Endothelial cell (in vitro differentiated cells): ENCODE measurements around the gene FGF14. TPM values are rescaled to one million over a fixed set of nuclear protein-coding genes. Genes with fewer than 3 reads are reported as not detected.
A peak's percentile ranks its signal among the peaks of the same experiment; 100 is the strongest.
"Not testable (repeated sequence)": the region's sequence is repeated elsewhere in the genome, so short reads cannot be mapped to it uniquely, and the experiment has no call there.

Source experiments
- DNase-seq: peaks from one replicate; pipeline ENCODE4 v3.0.0; 2021; ENCODE audit warnings: low spot score
- H3K27ac Mint-ChIP-seq: one replicate; pipeline ENCODE4 v1.8.0; 2021; ENCODE audit warnings: mixed read lengths, inconsistent platforms; ENCODE audit not compliant: unreplicated experiment
- H3K27me3 Mint-ChIP-seq: one replicate; pipeline ENCODE4 v1.8.0; 2021; ENCODE audit warnings: mild to moderate bottlenecking, moderate library complexity, mixed read lengths, inconsistent platforms; ENCODE audit not compliant: unreplicated experiment
- H3K36me3 Mint-ChIP-seq: one replicate; pipeline ENCODE4 v1.8.0; 2021; ENCODE audit warnings: mild to moderate bottlenecking, low read depth, mixed read lengths, inconsistent platforms; ENCODE audit not compliant: unreplicated experiment
- H3K4me1 Mint-ChIP-seq: one replicate; pipeline ENCODE4 v1.8.0; 2021; ENCODE audit warnings: mild to moderate bottlenecking, mixed read lengths, inconsistent platforms; ENCODE audit not compliant: unreplicated experiment
- H3K4me3 Mint-ChIP-seq: one replicate; pipeline ENCODE4 v1.8.0; 2021; ENCODE audit warnings: mild to moderate bottlenecking, mixed read lengths, inconsistent platforms; ENCODE audit not compliant: unreplicated experiment
- H3K9me3 Mint-ChIP-seq: one replicate; pipeline ENCODE4 v1.8.0; 2021; ENCODE audit warnings: mixed read lengths, inconsistent platforms; ENCODE audit not compliant: unreplicated experiment
- CTCF ChIP-seq: fragments of 200-600 bp; sonication (generic); IDR thresholded peaks from one replicate; pipeline ENCODE4 v1.5.0; 2021; ENCODE audit warnings: antibody characterized with exemption; ENCODE audit not compliant: unreplicated experiment
- total RNA-seq: library from RNA; stranded (reverse); fragmentation: NEBNext Ultra II Directional; extraction: Animal tissue kit (Norgen Biotek cat#: 25700); gene quantifications from one replicate; pipeline ENCODE4 v1.2.1, GENCODE V29; 2021; ENCODE audit not compliant: unreplicated experiment

Gene FGF14
- total RNA-seq, 1 donor from 2014 or later: 0.13 TPM

GRCh38 chr13:102142473-102142826 is 259.4 kb downstream of the FGF14 start:
- Mint-ChIP-seq H3K9me3 (no peaks in the 10 kb centered on the region), H3K27ac (no peak overlapping the region), H3K27me3 (no peaks in the 10 kb centered on the region), H3K4me1 (no peaks in the 10 kb centered on the region), H3K36me3 (no peaks in the 10 kb centered on the region), H3K4me3 (no peak overlapping the region)
- no peak for TF ChIP-seq CTCF
- no peak for DNase-seq

- no peak for DNase-seq
Measured at GRCh38 chr13:102141625-102142472, 260.0 kb downstream of the FGF14 start.

GRCh38 chr13:102139626-102140025 is 262.2 kb downstream of the FGF14 start:
- Mint-ChIP-seq H3K4me3 (no peak overlapping the region), H3K9me3 (no peaks in the 10 kb centered on the region), H3K27ac (no peak overlapping the region), H3K36me3 (no peaks in the 10 kb centered on the region), H3K27me3 (no peaks in the 10 kb centered on the region), H3K4me1 (no peaks in the 10 kb centered on the region)
- TF ChIP-seq CTCF: no peak
- no peak for DNase-seq

More at GRCh38 chr13:102141625-102142472, 260.0 kb downstream of the FGF14 start:
- no peak overlapping the region for H3K4me3 Mint-ChIP-seq
- TF ChIP-seq CTCF: peak; percentile 92
- H3K4me1 Mint-ChIP-seq: no peaks in the 10 kb centered on the region
- H3K27me3 Mint-ChIP-seq: no peaks in the 10 kb centered on the region
- H3K36me3 Mint-ChIP-seq: no peaks in the 10 kb centered on the region
- no peaks in the 10 kb centered on the region for H3K9me3 Mint-ChIP-seq
- no peak overlapping the region for H3K27ac Mint-ChIP-seq

GRCh38 chr13:102138635-102139190 is 263.1 kb downstream of the FGF14 start:
- H3K9me3 Mint-ChIP-seq: no peaks in the 10 kb centered on the region
- no peaks in the 10 kb centered on the region for H3K36me3 Mint-ChIP-seq
- no peak for TF ChIP-seq CTCF
- H3K27ac Mint-ChIP-seq: no peak overlapping the region
- H3K4me3 Mint-ChIP-seq: no peak overlapping the region
- no peaks in the 10 kb centered on the region for H3K4me1 Mint-ChIP-seq
- DNase-seq: no peak
- H3K27me3 Mint-ChIP-seq: no peaks in the 10 kb centered on the region

- not testable (repeated sequence) for H3K27ac Mint-ChIP-seq, H3K36me3 Mint-ChIP-seq, H3K4me3 Mint-ChIP-seq, H3K9me3 Mint-ChIP-seq, DNase-seq, H3K4me1 Mint-ChIP-seq, H3K27me3 Mint-ChIP-seq
Measured at GRCh38 chr13:102137904-102138303, 263.9 kb downstream of the FGF14 start.
